Mesenchymal stem cell (in vitro differentiated cells and primary cell): Measurements from ENCODE around the gene COX14. TPM values are rescaled to one million over a fixed set of nuclear protein-coding genes. Genes with fewer than 3 reads are reported as not detected.
A peak's percentile ranks its signal among the peaks of the same experiment; 100 is the strongest.

Experiments used
- DNase-seq: peaks from one replicate; pipeline ENCODE4 v3.0.0-alpha.2; 2013
- H2AFZ ChIP-seq: one replicate; pipeline ENCODE4 v1.6.1; 2013; ENCODE audit warnings: low read depth, mild to moderate bottlenecking, control low read depth, inconsistent platforms, low read length, moderate library complexity
- H2AK5ac ChIP-seq: 2 replicates; pipeline ENCODE4 v1.6.1; 2013; ENCODE audit warnings: low read length, moderate library complexity, mild to moderate bottlenecking, inconsistent platforms; ENCODE audit not compliant: severe bottlenecking
- H2BK120ac ChIP-seq: one replicate; pipeline ENCODE4 v1.6.1; 2013; ENCODE audit warnings: low read depth, mild to moderate bottlenecking, inconsistent platforms, low read length, moderate library complexity
- H2BK12ac ChIP-seq, 2 experiments: one replicate each; pipeline ENCODE4 v1.6.1; 2013; ENCODE audit warnings: inconsistent platforms in 2 of 2, low read length in 2 of 2, mild to moderate bottlenecking in 2 of 2, moderate library complexity in 2 of 2, control low read depth in 1 of 2
- H2BK15ac ChIP-seq: one replicate; pipeline ENCODE4 v1.6.1; 2013; ENCODE audit warnings: mild to moderate bottlenecking, low read depth, inconsistent platforms; ENCODE audit not compliant: poor library complexity, severe bottlenecking
- H2BK5ac ChIP-seq: 2 replicates; pipeline ENCODE4 v1.6.1; 2013; ENCODE audit warnings: low read depth, mild to moderate bottlenecking, low read length, control low read depth, inconsistent platforms; ENCODE audit not compliant: poor library complexity, severe bottlenecking
- H3K14ac ChIP-seq, 2 experiments: one replicate each; pipeline ENCODE4 v1.6.1; 2013; ENCODE audit warnings: inconsistent platforms in 2 of 2, low read length in 2 of 2, control low read depth in 1 of 2, mild to moderate bottlenecking in 1 of 2, moderate library complexity in 1 of 2
- H3K18ac ChIP-seq, 2 experiments: one replicate each; pipeline ENCODE4 v1.6.1; 2013; ENCODE audit warnings: inconsistent platforms in 2 of 2, low read length in 2 of 2, control low read depth in 1 of 2, low read depth in 1 of 2, mild to moderate bottlenecking in 1 of 2
- H3K23ac ChIP-seq, 2 experiments: one replicate each; pipeline ENCODE4 v1.6.1; 2013; ENCODE audit warnings: inconsistent platforms in 2 of 2, low read length in 2 of 2, mild to moderate bottlenecking in 2 of 2, moderate library complexity in 2 of 2, control low read depth in 1 of 2
- H3K27ac ChIP-seq: 2 replicates; pipeline ENCODE4 v1.5.1; 2013; ENCODE audit warnings: mild to moderate bottlenecking, moderate library complexity, low read length, control low read depth, inconsistent platforms; ENCODE audit not compliant: poor library complexity, severe bottlenecking
- H3K27me3 ChIP-seq, 2 experiments: 2 replicates each; pipeline versions ENCODE4 v1.6.1 to v1.7.0; 2013; ENCODE audit warnings: low read length in 2 of 2, mild to moderate bottlenecking in 2 of 2, moderate library complexity in 2 of 2, control low read depth in 1 of 2, inconsistent platforms in 1 of 2; ENCODE audit not compliant: control insufficient read depth in 1 of 2, insufficient read depth in 1 of 2
- H3K36me3 ChIP-seq, 2 experiments: 2 replicates each; pipeline versions ENCODE4 v1.6.1 to v1.7.0; 2013; ENCODE audit warnings: low read length in 2 of 2, control low read depth in 1 of 2, inconsistent platforms in 1 of 2, low read depth in 1 of 2, mild to moderate bottlenecking in 1 of 2; ENCODE audit not compliant: insufficient read depth in 2 of 2, control insufficient read depth in 1 of 2
- H3K4ac ChIP-seq, 2 experiments: one replicate each; pipeline ENCODE4 v1.6.1; 2013; ENCODE audit warnings: inconsistent platforms in 2 of 2, low read length in 2 of 2, mild to moderate bottlenecking in 2 of 2, moderate library complexity in 2 of 2, control low read depth in 1 of 2, low read depth in 1 of 2
- H3K4me1 ChIP-seq: 2 replicates; pipeline ENCODE4 v1.6.1; 2013; ENCODE audit warnings: low read depth, low read length, control low read depth; ENCODE audit not compliant: control insufficient read depth, insufficient read depth
- H3K4me2 ChIP-seq: 2 replicates; pipeline ENCODE4 v1.6.1; 2013; ENCODE audit warnings: low read length, mild to moderate bottlenecking, inconsistent platforms; ENCODE audit not compliant: poor library complexity, severe bottlenecking
- H3K4me3 ChIP-seq, 2 experiments: 2 replicates each; pipeline versions ENCODE4 v1.5.1 to v1.7.0; 2013; ENCODE audit warnings: low read length in 2 of 2, mild to moderate bottlenecking in 2 of 2, control low read depth in 1 of 2, low read depth in 1 of 2; ENCODE audit not compliant: insufficient read depth in 1 of 2
- H3K79me1 ChIP-seq: replicated peaks from 2 replicates; pipeline ENCODE4 v1.6.1; 2013; ENCODE audit warnings: mild to moderate bottlenecking, control low read depth, low read length, inconsistent platforms; ENCODE audit not compliant: poor library complexity, severe bottlenecking
- H3K9ac ChIP-seq: 2 replicates; pipeline ENCODE4 v1.7.0; 2013; ENCODE audit warnings: mild to moderate bottlenecking, low read length, moderate library complexity
- H3K9me3 ChIP-seq: 2 replicates; pipeline ENCODE4 v1.7.0; 2013; ENCODE audit warnings: mild to moderate bottlenecking, low read length; ENCODE audit not compliant: control insufficient read depth
- H4K8ac ChIP-seq: one replicate; pipeline ENCODE4 v1.6.1; 2013; ENCODE audit warnings: inconsistent platforms, mild to moderate bottlenecking, low read length, moderate library complexity
- H4K91ac ChIP-seq: one replicate; pipeline ENCODE4 v1.6.1; 2013; ENCODE audit warnings: mild to moderate bottlenecking, low read length, inconsistent platforms
- WGBS: methylation state at CpG from one replicate; pipeline ENCODE4 v1.1.7; 2013; ENCODE audit warnings: mixed read lengths; 5-methylcytosine and 5-hydroxymethylcytosine counted together
- polyA plus RNA-seq, 2 experiments: library from polyadenylated mRNA; stranded (reverse); fragments of 200-250 nt; gene quantifications; one replicate each; pipeline ENCODE4 v1.2.3, GENCODE V29; 2013

Gene COX14
- 143 TPM for polyA plus RNA-seq (2013, experiment 1 of 2)
- polyA plus RNA-seq (2013, experiment 2 of 2): 147 TPM

- H3K9me3 ChIP-seq: no peaks in the 10 kb centered on the region
- peaks cover 6 to 17% of the 10 kb centered on the region in 2 experiments for H3K36me3 ChIP-seq
- peak within 1 kb of the TSS; percentile 87 for H4K91ac ChIP-seq
- peak within 1 kb of the TSS; percentile 40 to 67 for H2BK12ac ChIP-seq
- H2AFZ ChIP-seq: peak within 1 kb of the TSS; percentile 92
- H3K18ac ChIP-seq: peak within 1 kb of the TSS; percentile 91 to 93
- peaks cover 34% of the 10 kb centered on the region for H3K4me1 ChIP-seq
- H4K8ac ChIP-seq: peak within 1 kb of the TSS; percentile 100
- H3K79me1 ChIP-seq: no peaks in the 10 kb centered on the region
- H2BK120ac ChIP-seq: peak within 1 kb of the TSS; percentile 49
- H3K4me2 ChIP-seq: peak within 1 kb of the TSS; percentile 87
- H3K4ac ChIP-seq: peak within 1 kb of the TSS; percentile 64 to 89
- peak within 1 kb of the TSS in 1 of 2 experiments; percentile 95 for H3K14ac ChIP-seq
- H2AK5ac ChIP-seq: peak within 1 kb of the TSS; percentile 80
- H3K27me3 ChIP-seq: no peaks in the 10 kb centered on the region
- WGBS: under 1% methylated on average over 59 of the region's 59 CpGs
- H3K23ac ChIP-seq: peak within 1 kb of the TSS in 1 of 2 experiments; percentile 63
- H2BK5ac ChIP-seq: no peak within 1 kb of the TSS
- H3K9ac ChIP-seq: peak within 1 kb of the TSS; percentile 100
- H3K4me3 ChIP-seq: peak within 1 kb of the TSS; percentile 83 to 100
- no peak within 1 kb of the TSS for H2BK15ac ChIP-seq
- peak within 1 kb of the TSS; percentile 85 for H3K27ac ChIP-seq
- peak; percentile 100 for DNase-seq
Measured at GRCh38 chr12:50111693-50112455, at the start of gene COX14. Gene COX14, plus strand, starts transcription at chr12:50112236. Its CDS starts 7,808 bp downstream, at chr12:50120044.

- Histone ChIP-seq H4K8ac (no peak overlapping the region), H3K23ac (no peak overlapping the region), H2BK120ac (no peak overlapping the region), H3K4me2 (no peak overlapping the region), H3K36me3 (peaks cover 0 to 15% of the 10 kb centered on the region in 2 experiments), H2BK15ac (no peak overlapping the region), H3K4me3 (no peak overlapping the region), H2AFZ (no peak overlapping the region), H2BK12ac (no peak overlapping the region), H2BK5ac (no peak overlapping the region), H3K79me1 (no peaks in the 10 kb centered on the region), H2AK5ac (no peak overlapping the region), H3K18ac (no peak overlapping the region), H3K14ac (no peak overlapping the region), H3K9me3 (no peaks in the 10 kb centered on the region), H3K9ac (no peak overlapping the region), H3K4me1 (peaks cover 26% of the 10 kb centered on the region), H3K27me3 (peaks cover 0 to 4% of the 10 kb centered on the region in 2 experiments), H3K27ac (no peak overlapping the region), H3K4ac (no peak overlapping the region), H4K91ac (no peak overlapping the region)
- 93% methylated on average over 3 of the region's 5 CpGs for WGBS
- no peak for DNase-seq
Measured at GRCh38 chr12:50062728-50063460, 49.1 kb upstream of the COX14 start.

GRCh38 chr12:50065726-50066310 is 46.2 kb upstream of the COX14 start:
- H3K4me3 ChIP-seq: no peak overlapping the region
- 97% methylated on average over 3 of the region's 3 CpGs for WGBS

More at GRCh38 chr12:50065726-50066310, 46.2 kb upstream of the COX14 start:
- Histone ChIP-seq H3K27ac (no peak overlapping the region), H2BK15ac (no peak overlapping the region), H3K79me1 (no peaks in the 10 kb centered on the region), H3K23ac (no peak overlapping the region), H3K4me2 (no peak overlapping the region), H3K4me1 (peaks cover 16% of the 10 kb centered on the region), H3K9ac (peak overlapping the region; percentile 57), H4K91ac (peak overlapping the region; percentile 34), H2BK120ac (no peak overlapping the region), H2AFZ (no peak overlapping the region), H2BK5ac (no peak overlapping the region), H3K14ac (peak overlapping the region in 1 of 2 experiments; percentile 26), H3K27me3 (no peaks in the 10 kb centered on the region), H4K8ac (no peak overlapping the region), H3K4ac (no peak overlapping the region), H3K36me3 (peaks cover 0 to 2% of the 10 kb centered on the region in 2 experiments), H2AK5ac (no peak overlapping the region), H2BK12ac (peak overlapping the region in 1 of 2 experiments; percentile 45), H3K9me3 (no peaks in the 10 kb centered on the region), H3K18ac (no peak overlapping the region)
- DNase-seq: no peak
